ENCODE data around the gene TP73.

- TF ChIP-seq CTCF (conservative IDR thresholded peaks at IDR 0.05): no peak
- TF ChIP-seq EZH2 (IDR thresholded peaks at IDR 0.05; ENCODE audit: low read depth): no peak
Observed at GRCh38 chr1:3714284-3714741, 62.0 kb downstream of the TP73 start.
